ENCODE data around the gene PODXL.
"Not testable (repeated sequence)": the region's sequence is repeated elsewhere in the genome, so short reads cannot be mapped to it uniquely, and the experiment has no call there.

Gene PODXL

DNA sequence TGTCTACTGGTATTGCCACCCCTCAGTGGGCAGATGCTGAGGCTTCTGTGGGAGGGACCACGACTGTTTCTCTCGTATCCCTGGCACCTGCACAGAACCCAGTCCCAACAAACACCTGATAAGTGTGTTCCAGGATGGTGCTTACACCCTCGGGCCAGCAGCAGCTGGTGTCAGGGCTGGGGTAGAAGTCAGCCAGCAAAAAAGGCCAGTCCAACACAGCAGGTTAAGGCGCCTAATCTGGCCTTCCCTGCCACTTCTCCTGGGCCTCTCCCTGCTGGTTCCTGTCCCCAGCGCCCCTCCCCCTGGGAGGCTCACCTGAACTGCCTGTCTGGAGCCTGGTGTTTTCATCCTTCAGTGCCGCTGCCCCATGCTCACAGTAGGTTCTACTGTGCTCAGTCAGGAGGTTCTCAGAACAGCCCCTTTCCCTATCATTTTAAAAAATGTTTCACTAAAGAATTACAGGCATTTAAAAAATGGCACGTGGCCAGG, 20.0 kb downstream of the PODXL start:
- no peak for DNase-seq

DNA sequence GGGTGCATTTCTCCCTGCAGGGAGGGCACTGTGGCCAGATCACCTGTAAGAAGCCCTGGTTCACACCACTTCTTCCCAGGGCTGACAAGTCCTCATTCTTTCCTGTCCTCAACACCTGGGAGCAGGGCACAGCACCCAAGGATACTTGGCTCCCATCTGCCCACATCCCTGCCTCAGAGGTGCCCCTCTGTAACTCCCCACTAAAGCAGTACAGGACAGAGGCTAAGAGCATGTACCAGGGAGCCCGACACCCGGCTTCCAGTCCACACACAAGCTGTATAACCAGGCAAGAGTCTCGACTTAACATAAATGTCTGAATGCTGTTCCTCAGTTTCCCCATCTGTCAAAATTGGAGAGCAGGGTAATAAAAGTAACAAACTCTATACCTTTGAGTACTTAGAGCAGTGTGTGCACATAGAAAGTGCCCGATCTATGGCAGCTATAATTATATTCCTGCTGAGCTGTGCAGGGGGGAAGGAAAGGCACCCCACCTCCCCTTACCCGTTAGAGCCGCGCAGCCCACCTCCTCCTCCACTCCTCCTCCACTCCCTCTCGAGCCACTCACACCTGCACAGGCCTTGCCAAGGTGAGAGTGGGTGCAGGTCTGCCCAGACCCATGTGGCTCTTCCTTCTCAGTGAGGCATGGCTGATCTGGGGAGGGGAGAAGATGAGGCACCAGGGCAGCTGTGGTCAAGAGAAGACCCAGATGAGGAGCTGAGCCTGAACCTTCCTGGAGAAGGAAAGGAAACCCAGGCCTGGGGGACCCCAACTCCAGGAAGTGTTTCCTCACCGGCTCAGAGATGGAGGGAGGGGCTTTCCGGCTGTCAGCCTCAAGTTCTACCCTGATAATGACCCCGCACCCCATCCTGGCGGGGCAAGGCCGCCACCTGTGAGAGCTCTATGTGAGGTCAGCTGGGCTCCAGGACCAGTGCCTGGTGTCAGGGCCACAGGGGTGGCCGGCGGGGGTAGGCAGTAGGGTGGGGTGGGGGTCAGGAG, 22.6 kb downstream of the PODXL start:
- DNase-seq = no peak

DNA sequence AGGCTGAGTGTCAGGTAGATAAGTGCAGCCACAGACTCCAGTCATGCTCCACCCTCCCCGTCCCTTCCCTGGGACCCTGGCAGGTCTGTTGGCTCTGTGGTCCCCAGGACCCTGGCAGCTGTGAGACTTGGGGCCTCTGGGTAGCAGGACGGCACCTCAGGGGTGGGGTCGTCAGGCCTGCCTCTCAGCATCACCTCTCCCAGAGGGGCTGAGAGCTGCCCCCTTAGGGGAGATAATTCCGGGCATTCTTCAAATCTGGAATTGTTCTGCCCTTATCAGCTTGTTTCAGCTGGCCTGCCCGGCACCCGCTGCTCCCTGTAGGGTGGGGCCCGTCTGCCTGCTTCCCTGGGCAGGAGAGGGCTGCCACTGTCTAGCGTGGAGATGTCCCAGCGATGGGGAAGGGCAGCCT, 23.3 kb downstream of the PODXL start:
- DNase-seq = no peak

DNA sequence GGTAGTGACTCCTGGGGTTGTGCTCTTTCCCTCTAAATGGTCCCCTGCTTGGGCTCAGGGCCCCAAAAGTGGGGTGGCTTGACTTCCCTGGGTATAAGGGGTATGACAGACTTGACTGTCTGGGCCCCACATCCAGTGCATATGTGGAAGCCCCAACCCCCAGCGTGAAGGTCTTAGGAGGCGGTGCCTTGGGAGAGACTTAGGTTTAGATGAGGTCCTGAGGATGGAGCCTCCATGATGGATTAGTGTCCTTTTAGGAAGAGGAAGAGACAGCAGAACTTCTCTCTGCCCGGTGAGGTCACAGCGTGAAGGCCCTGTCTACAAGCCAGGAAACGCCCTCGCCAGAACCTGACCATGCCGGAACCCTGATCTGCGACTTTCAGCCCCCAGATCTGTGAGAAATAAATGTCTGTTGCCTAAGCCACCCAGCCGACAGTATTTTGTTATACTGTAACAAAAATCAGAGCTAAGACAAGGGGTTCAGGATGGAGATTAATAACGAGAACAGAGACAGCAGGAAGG, 23.8 kb downstream of the PODXL start:
- DNase-seq = no peak

DNA sequence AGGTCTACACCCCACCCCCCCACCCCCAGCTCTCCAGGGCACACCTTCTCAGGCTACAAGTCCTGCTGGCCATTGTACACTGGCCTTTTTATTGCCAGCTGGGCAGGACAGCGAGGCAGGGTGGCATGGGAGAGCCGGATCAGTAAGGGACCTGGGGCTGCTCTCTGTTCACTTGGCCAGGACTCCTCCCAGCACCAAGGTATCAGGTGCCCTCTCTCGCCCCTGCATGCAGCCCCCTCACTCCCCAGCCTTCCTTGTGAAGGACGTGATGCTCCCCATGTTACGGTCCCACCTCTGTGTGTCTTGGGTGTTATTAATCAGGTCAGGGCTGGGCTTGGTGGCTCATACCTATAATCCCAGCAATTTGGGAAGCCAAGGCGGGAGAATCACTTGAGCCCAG, 26.3 kb downstream of the PODXL start:
- DNase-seq = no peak

DNA sequence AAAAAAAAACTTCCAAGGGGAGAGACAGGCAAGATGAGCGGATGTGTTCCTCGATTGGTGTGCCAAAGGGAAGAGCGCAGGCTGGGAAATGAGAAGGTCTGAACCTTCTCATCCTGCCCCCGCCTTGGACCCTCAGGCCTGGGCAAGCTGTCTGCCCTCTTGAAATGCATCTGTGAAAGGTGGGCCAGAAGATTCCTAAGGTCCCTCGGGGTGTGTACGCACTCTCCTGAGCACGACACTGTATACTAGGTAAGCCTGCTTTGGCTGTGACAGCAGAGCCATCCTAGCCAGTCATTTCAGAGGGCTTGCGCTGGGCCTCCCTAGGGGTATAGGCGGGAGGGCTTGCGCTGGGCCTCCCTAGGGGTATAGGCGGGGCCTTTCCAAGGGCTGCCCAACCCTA, 26.8 kb downstream of the PODXL start:
- no peak for DNase-seq

DNA sequence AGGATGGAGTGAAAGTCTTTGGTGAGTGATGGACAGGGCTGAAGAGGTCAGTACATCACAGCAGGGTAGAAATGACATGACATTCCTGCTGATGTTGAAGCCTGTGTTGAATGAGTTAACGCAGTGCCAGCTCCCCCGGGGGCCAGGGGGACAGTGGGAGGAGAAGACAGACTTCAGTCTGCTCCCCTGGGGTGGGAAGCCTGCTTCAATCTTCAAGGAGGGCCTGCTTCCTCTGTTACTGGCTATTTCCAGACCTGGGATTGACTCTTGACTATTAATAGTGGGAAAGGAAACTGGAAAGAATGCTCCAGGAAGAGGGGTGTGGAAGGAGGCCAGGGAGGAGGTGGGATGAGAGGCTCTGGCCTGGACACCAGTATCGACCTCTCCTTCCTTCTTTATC, 27.2 kb downstream of the PODXL start:
- DNase-seq = no peak

DNA sequence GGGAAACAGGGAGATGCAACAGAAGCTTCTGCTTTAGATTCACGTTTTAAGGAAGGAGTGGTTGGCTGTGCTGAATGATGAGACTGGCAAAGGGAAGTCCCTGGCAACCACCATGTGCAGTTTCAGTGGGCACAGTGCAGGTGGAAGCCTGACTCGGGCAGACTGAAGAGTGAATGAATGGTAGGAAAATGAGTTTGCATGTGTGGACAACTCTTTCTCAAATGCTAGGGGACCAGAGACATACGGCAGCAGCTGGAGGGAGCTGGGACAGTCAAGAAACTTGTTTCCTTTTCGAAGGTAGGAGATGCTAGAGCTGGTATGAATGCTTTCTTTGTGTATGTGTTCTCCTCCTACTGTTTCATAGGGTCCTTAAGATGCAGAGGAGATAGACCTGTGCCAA, 29.0 kb downstream of the PODXL start:
- no peak for DNase-seq

DNA sequence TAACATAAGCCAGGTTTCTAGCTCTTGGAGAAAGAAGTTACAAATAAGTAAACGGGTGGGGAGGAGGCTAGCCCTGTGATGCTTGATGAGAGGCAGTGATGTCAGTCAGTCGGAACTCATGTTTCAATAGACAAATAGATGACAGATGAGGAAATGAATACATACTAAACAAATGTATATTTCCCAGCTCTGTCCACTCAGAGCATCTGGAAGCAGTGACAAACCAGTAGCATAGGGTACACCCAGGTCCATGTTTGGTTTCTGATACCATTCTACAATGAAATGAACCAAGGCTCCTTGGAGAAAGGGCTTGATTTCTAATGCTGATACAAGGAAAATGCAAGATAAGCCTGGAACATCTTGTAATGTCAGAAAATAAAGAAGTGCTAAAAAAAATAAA, 30.6 kb downstream of the PODXL start:
- DNase-seq = no peak

DNA sequence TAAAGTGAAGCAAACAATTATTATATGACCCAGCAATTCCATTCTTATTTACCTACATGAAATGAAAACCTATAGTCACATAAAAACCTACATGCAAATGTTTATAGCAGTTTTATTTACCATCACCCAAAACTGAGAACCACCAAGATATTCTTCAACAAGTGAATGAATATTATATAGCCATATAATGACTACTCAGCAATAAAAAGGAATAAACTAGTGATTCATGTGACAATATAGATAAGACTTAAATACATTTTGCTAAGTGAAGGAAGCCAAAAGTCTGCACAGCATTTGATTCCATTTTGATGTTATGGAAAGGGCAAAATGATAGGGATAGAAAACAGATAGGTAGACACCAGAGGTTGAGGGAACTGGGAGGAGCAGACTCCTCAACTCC, 31.7 kb downstream of the PODXL start:
- no peak for DNase-seq

DNA sequence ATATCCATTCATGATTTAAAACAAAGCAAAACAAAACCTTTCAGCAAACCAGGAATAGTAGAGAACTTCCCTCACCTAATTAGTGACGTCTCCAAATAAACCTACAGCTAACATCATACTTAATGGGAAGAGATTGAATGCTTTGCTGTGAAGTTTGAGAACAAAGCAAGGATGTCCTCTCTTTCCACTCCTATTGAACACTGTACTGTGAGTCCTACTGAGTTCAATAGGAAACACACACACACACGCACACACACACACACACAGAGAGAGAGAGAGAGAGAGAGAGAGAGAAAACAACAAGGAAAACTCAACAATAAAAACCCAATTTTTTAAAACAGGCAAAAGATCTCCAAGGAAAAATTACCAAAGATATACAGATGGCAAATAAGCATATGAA, 32.3 kb downstream of the PODXL start:
- no peak for DNase-seq

DNA sequence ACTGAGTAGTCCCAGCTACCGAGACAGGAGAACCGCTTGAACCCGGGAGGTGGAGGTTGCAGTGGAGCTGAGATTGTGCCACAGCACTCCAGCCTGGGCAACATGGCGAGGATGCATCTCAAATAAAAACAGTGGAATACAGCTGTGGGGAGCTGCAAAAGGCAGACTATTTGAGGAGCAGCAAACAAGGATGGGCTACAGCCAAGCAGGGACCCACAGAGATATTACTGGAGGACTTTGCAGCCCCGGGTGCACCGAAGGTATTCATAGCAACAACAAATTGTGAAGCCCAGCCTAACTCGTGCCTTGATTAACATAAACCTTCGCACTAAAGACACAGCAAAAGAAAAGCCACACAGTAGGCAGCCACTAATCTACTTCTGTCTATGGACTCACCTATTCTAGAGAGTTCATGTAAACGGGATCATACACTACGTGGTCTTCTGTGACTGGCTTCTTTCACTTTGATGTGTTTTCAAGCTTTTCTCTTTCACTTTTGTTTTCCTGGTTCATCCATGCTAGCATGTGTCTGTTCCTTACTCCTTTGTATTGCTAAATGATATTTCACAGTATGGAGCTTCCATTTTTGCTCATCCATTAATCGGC, 34.0 kb downstream of the PODXL start:
- no peak for DNase-seq

DNA sequence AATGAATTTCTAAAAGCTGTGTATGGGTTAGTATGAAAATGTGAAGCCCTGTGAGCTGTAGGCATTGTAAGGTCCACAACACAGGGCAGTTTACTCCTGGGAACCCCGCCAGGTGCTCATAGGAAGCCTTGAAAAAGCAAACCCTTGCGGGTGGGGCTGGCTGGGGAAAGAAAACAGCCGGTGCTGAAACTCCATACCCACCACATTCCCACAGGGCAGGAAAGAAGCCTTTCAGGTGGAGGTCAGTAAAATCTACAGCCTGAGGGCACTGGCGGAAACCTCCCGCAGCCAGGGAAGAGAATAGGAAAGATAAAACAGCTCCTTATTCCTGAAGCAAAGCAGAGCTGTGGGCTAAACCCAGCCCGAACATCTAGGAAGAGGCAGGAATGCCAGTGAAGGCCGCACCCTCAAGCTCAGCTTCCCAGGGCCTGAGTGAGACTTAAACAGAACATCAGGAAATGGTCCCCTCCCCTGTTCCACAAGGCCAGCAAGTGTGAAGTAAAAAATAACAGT, 34.7 kb downstream of the PODXL start:
- DNase-seq = no peak

DNA sequence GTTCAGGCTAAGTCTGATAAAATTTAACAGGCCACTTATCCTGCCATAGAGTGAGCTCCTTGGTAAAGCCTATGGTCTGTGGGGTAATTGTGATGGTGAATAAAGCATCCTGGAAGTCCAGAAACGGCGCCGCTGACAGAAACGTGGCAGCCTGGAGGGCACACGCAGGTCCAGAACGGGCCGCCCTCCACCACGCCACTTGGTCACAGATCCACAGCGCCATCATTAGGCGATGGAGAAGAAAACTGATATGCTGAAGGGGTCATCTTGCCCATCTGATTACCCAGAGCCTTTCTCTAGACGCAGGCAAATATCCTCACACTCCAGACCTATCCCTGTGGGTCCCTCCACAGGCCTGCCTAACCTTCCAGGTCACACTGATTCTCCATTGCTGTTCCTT, 37.8 kb downstream of the PODXL start:
- no peak for DNase-seq

DNA sequence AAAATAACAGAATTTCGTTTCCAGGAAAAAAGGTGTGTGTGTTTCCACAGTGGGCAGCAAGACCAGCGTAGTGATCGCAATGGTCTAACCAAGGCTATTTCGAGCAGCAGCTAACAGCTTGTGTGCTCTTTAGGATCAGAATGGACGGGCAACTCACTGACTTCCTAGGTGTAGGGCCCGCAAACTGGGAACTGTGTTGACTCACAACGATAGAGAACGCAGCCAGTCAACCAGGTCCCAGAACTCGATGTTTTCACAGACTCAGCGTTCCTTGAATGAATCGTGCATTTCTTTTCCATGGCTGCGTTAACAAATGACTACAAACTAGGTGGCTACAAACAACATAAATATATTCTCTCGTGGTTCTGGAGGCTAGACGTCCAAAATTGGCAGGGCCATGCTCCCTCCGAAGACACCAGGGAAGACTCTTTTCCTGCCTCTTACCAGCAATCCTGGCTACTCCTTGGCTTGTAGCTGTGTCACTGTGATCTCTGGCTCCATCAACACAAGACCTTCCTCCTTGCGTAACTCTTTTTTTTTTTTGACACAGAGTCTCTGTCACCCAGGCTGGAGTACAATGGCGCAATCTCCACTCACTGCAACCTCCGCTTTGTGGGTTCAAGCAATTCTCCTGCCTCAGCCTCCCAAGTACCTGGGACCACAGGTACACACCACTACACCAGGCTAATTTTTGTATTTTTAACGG, 39.1 kb downstream of the PODXL start:
- no peak for DNase-seq

DNA sequence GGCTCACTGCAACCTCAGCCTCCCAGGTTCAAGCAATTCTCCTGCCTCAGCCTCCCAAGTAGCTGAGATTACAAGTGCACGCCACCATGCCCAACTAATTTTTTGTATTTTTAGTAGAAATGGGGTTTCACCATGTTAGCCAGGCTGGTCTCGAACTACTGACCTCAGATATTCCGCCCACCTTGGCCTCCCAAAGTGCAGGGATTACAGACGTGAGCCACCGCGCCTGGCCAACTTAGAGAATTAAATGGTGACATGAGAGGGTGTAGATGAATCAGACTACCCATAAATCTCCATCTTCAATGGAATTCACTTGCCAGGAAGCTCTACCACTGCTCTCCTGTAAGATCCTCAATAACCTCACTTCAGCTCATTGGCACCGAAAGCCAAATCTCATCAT, 41.0 kb downstream of the PODXL start:
- DNase-seq = not testable (repeated sequence)

DNA sequence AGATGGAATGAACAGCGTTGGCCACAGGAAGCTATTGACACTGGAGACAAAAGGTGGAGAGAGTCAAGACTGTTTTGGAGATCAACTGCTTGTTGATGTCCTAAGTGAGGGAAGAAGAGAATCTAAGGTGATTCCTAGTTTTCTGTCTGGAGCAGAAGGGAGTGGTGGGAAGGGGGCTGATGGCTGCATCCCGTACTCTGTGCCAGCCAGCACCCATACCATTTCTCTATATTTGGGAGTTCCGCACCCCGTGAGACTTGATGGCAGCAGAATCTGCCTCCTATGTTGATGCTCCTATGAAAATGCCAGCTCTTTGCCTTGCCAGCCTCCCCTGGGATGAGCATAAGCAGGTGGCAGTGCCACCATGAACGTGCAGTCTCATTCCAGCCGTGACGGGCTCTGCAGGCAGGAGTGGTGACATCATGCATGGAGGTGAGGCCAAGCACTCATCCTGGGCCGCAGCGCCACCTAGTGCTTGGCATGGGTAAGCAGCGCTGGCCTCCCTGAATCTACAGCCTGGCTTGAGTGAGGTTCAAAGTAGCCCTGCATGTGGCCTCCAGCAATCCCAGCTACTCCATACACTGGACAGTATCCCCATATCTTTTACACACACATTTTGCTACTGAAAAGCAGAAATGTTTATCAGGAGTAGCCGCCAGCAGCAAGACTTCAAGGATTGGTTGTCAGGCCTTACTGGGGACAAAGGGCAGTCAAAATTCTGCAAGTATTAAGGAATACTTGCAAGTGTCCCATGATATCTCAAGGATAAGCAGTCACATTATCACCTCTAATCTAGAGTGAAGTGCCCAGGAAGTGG, 43.0 kb downstream of the PODXL start:
- DNase-seq = peak; percentile 76 to 82

DNA sequence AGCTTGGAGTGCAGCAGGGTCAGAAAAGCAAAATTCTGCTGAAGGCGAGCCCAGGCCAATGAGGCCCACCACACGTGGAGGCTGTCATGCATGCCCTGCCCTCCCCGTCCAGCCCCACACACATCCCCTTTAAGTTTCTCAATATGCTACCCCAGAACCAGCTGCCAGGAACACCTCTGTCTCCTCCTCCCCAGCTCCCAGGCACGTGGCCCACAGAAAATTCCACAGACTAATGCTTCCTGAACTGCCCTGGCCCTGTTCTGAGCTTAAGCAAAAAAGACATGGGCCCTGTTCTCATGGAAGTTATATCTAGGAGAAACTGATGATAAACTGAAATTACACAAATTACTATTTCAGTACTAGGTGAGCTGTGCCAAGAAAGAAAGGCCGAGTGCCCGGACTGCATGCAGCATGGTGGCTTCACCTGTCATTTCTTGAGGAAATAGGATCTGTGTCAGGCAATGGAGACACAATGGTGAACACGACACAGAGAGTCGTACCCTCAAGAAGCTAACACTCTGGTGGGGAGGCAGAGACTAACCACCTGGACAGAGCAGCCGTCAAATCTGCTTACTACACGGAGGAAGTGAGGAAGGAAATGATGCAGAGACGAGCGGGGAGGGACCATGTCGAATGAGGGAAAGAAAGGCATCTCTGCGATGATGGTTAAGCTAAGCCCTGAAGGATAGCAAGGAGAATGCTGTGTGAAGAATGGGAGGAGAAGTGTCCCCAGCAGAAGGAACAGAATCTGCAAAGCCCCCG, 44.5 kb downstream of the PODXL start:
- DNase-seq = no peak

DNA sequence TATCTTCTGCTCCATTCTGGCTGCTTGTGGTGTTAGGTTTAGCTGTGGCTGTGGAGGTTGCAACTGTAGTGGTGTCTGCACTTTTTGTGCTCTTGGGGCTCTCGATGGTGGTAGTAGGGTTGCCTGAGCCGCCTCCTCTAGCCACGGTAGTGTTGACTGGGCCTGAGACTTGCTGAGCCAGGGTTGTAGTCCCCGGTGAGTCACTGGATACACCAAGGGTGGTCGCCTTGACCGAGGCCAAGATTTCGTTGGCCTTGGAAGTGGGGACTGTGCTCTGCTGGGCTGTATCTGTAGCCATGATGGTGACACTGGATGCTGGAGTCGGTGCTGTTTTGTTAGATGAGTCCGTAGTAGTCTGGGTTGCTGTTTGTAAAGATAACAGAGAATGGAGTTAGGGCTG, 45.4 kb downstream of the PODXL start:
- DNase-seq = no peak

DNA sequence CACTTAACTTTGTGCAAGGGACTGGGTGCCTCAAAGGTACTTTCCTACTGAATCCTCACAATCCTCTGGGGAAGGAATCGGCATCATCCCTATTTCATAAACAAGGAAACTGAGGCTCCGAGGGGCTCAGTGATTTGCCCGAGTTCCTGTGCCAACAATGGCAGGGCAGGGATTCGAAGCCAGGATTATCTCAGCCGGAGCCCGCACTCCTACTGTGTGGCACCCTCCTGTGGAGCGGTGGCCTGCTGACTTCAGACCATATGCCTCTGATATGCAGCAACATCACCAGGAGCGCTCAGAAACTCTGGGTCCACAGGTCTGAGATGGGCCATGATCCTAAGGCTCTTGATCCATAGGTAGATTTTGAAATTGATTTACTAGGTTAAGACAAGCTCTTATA, 46.6 kb downstream of the PODXL start:
- DNase-seq = no peak

DNA sequence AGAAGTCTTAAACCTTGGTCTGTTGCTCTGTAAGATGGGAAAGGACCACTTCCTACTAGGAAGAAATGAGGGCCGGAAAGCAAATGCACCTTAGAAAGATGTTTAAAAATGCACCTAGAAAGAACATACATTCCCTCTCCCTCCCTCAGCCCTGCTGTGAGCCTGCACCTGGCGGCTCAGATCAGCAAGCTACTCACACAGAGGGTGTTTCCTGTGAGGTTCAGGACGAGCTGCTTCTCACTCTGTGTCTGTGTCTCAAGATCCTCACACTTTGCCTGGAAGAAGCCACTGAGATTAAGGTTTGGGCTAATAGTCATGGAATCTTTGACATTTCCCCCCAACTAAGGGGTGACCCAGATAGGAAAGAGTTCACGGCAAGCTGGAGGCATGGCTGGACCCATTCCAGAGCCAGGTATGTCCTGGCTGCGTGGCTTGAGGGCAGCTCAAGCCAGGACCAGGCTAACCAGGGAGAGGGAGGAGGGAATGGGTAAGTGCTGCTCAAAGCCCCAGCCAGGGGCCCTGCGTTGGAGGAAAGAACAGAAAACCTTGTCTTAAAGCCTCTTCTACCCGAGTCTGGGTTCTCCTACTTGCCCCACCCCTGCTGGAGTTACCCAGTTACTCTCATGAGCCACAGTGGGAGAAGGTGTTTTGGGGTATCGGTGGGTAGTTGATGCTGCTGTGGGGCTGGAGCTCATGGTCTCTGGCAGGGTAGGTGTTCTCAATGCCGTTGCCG, 47.5 kb downstream of the PODXL start:
- no peak for DNase-seq

All from activated CD4-positive, alpha-beta T cell treated with anti-CD3 and anti-CD28 coated beads for 4 hours (primary cell).